Stimulated activated naive CD8-positive, alpha-beta T cell treated with anti-CD3 and anti-CD28 coated beads, Interleukin-15, Interleukin-2, amounts not matched to agents 100 U/mL and 50 U/mL, for 24 hours (primary cell): ENCODE measurements around the gene WWC1.

Experiments used
- ATAC-seq: fragments of 150-1000 bp; cut with Tn5 transposase; one replicate; pipeline ENCODE4 v1.10.0; 2021
- DNase-seq: peaks from one replicate; pipeline ENCODE4 v3.0.0; 2021

WWC1 gene

DNA sequence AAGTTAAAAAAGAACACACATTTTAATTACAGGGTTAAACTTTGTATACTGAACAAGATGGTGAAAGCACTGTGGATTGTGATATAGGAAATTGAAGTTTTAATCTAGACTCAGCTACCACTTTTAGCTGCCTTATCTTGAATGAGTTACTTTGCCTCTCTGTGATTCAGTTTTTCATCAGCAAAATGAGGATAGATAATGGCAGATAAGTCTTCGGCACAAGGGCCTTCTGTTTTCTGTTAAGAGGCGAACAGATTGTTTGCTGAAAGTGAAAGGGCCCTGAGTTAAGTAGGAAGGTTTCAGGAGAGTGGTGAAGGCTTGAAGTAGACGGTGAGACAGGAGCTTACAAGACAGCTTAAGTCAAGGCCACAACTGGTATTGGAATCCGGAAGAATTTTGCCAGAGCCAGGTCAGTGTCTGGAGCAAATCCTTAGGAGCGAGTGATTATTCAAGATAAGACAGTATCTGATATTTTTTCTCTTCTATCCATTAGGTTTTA, 202.7 kb downstream of the WWC1 start:
- ATAC-seq (no peak), DNase-seq (no peak)

DNA sequence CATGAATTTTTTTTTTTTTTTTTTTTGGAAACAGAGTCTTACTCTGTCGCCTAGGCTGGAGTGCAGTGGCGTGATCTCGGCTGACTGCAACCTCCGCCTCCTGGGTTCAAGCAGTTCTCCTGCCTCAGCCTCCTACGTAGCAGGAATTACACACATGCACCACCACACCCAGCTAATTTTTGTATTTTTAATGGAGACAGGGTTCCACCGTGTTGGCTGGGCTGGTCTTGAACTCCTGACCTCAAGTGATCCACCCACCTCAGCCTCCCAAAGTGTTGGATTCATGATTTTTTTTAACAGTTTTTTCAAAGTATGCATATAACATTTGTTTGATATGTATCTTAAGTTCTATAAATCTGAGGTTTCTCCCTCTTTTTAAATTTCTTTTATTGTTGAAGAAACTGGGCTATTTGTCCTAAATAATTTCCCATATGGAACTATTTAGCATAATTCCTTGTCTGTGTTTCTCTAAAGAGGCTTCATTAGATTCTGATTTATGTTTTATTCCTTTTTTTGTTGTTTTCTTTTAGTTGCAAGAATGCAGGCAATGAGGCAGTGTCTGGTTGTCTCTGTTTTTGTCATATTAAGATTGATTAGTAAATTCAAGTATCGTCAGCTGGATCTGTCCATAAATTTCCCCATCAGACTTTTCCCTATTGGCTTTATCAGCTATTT, 211.3 kb downstream of the WWC1 start:
- no peak for ATAC-seq

DNA sequence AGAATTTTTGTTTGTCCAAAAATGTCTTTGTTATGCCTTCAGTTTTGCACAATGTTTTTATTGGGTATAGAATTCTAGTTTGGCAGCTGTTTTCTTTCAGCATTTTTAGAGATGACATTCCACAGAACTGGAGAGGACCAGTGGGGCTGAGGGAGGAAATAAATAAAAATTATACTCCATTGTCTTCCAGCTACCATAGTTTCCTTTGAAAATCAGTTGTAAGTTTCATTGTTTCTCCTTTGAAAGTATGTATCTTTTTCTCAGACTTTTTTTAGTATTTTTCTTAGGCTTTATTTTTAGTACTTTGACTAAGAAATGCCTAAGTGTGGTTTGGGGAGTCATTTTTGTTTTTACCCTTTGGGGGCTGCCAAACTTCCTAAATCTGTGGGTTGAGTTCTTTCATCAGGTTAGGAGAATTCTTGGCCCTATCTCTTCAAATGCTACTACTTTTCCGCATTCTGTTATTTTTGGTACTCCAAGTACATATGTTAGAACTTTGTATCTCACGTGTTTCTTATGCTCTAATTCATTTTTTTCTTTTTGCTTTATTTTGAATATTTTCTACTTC, 222.5 kb downstream of the WWC1 start:
- no peak for ATAC-seq
- DNase-seq = no peak

More for the DNA sequence above, 211.3 kb downstream of the WWC1 start:
- DNase-seq = no peak
